ENCODE results near the gene NEU4. TPM values are rescaled to one million over a fixed set of nuclear protein-coding genes. Genes with fewer than 3 reads are reported as not detected.

NEU4 gene
- total and polyA plus RNA-seq, 2 of the 4 experiments (the other 2 are of a cell fraction): not detected

DNA sequence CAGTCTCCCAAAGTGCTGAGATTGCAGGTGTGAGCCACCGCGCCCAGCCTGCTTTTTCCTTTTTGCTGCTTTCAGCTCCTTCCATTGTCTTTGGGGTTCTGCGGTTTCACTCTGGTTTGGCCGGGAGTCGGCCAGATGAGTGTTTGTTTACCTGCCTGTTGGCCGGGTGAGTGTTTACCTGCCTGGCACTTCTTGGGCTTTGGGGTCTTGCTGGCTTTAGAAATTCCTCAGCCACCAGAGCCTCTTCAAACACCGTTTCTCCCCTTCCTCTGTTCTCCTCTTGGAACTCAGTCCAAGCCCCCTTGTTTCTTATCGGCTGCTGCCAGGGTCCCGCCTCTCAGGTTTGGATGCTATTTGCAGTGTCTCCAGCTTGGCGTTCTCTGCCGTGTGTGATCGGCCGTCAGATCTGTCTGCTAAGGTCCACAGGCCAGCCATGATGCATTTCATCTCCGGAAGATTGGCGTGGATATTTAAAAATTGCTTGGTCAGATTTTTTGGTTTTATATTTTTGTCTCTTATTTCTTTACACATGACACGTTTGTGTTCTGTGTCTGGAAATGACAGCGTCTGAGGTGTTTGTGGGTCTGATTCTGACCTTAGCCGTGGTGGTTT is 46.6 kb upstream of the NEU4 start:
- Histone ChIP-seq H4K91ac (ENCODE audit: insufficient read depth, low read depth, low read length) (no peak overlapping the region), H3K4me3 (ENCODE audit: insufficient read depth, low read depth, low read length) (no peak overlapping the region), H3K4me1 (ENCODE audit: control insufficient read depth, insufficient read depth, low read length) (no peaks in the 10 kb centered on the region), H3K9me3 (ENCODE audit: control insufficient read depth, insufficient read depth, low read length) (no peaks in the 10 kb centered on the region), H3K14ac (replicated peaks; ENCODE audit: low read depth, low read length) (no peak overlapping the region), H3K9ac (ENCODE audit: low read depth, low read length) (no peak overlapping the region), H3K4ac (ENCODE audit: low read depth, low read length) (no peak overlapping the region), H3K79me1 (ENCODE audit: low read depth in 1 of 2, low read length in 2 of 2) (peaks cover 0 to 5% of the 10 kb centered on the region in 2 experiments; a peak in 1 of 4 replicates), H3K9me1 (ENCODE audit: insufficient read depth, low read length) (no peaks in the 10 kb centered on the region), H2AK9ac (replicated peaks; ENCODE audit: low read depth, low read length, poor library complexity) (no peak overlapping the region), H2BK120ac (ENCODE audit: low read depth, low read length) (no peak overlapping the region), H4K20me1 (ENCODE audit: insufficient read depth, low read length) (peaks cover 7% of the 10 kb centered on the region), H3K56ac (ENCODE audit: extremely low read depth, insufficient read depth, low read length) (no peak overlapping the region), H2AK5ac (ENCODE audit: low read depth, low read length) (no peak overlapping the region), H2BK5ac (ENCODE audit: low read depth, low read length, poor library complexity, severe bottlenecking) (no peak overlapping the region), H3K18ac (ENCODE audit: low read depth, low read length) (no peak overlapping the region), H3K27me3 (ENCODE audit: control insufficient read depth, insufficient read depth, low read length) (no peaks in the 10 kb centered on the region), H2BK20ac (ENCODE audit: low read depth, low read length) (no peak overlapping the region), H2AFZ (replicated peaks; ENCODE audit: low read length, poor library complexity) (no peak overlapping the region), H4K5ac (ENCODE audit: low read depth, low read length) (no peak overlapping the region), H3K23ac (ENCODE audit: low read depth, low read length) (no peak overlapping the region; the same call in 1 of the 2 replicates), H2BK15ac (ENCODE audit: low read depth, low read length) (no peak overlapping the region), H4K8ac (ENCODE audit: low read depth in 2 of 2, low read length in 2 of 2) (no peak overlapping the region), H3K36me3 (ENCODE audit: control insufficient read depth, insufficient read depth, low read length) (peaks cover 21% of the 10 kb centered on the region), H3K27ac (ENCODE audit: insufficient read depth, low read length) (no peak overlapping the region), H3K4me2 (ENCODE audit: low read depth, low read length) (no peak overlapping the region)
- TF ChIP-seq RFX5 (IDR thresholded peaks at IDR 0.05; ENCODE audit: low read depth, low read length) (no peak), RAD21 (IDR thresholded peaks at IDR 0.05; ENCODE audit: low read length) (no peak), FOS (IDR thresholded peaks at IDR 0.05; ENCODE audit: low read depth, low read length) (no peak), SMC3 (IDR thresholded peaks at IDR 0.05; ENCODE audit: low read depth, low read length) (no peak), POLR2A (IDR thresholded peaks at IDR 0.05; ENCODE audit: low read depth, low read length) (no peak)
- WGBS, 2 experiments (ENCODE audit: extremely low coverage in 2 of 2, insufficient read length in 1 of 2): 76% methylated on average over 5 of the region's 18 CpGs; no CpG with 5 or more reads in 1 of the 2 experiments
- DNase-seq (no peak), ATAC-seq (ENCODE audit: low read depth) (no peak)
- CTCF ChIA-PET: no interaction called here
- POLR2A ChIA-PET (ENCODE audit: unreplicated experiment): no interaction called here
- intact Hi-C loops (cut with micrococcal nuclease): no loop called here
- in situ Hi-C loops (cut with MboI; ENCODE audit: low sequenced_read_pairs): no loop called here
- no TSS peak for BruUV-seq (replicated peaks)
- dilution Hi-C loops (cut with HindIII; ENCODE audit: low sequenced_read_pairs, unreplicated experiment): no loop called here
